ENCODE data around the gene GGT6.
"Not testable (repeated sequence)": the region's sequence is repeated elsewhere in the genome, so short reads cannot be mapped to it uniquely, and the experiment has no call there.

GGT6 gene, protein sequence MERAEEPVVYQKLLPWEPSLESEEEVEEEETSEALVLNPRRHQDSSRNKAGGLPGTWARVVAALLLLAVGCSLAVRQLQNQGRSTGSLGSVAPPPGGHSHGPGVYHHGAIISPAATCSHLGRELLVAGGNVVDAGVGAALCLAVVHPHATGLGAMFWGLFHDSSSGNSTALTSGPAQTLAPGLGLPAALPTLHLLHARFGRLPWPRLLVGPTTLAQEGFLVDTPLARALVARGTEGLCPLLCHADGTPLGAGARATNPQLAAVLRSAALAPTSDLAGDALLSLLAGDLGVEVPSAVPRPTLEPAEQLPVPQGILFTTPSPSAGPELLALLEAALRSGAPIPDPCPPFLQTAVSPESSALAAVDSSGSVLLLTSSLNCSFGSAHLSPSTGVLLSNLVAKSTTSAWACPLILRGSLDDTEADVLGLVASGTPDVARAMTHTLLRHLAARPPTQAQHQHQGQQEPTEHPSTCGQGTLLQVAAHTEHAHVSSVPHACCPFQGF

GRCh38 chr17:4560421-4560820, at the start of gene GGT6:
TSS of gene GGT6 (minus strand) at chr17:4560577. CDS start at chr17:4560521, 56 bp downstream.
- WGBS (ENCODE audit: insufficient coverage, insufficient read length): no CpG with 5 or more reads among the region's 12 CpGs
- Histone ChIP-seq H3K4me3 (ENCODE audit: low read length) (no peak within 1 kb of the TSS), H3K9me3 (ENCODE audit: control insufficient read depth, insufficient read depth, low read length) (no peaks in the 10 kb centered on the region), H3K4me1 (ENCODE audit: control insufficient read depth, insufficient read depth, low read length) (peaks cover 3% of the 10 kb centered on the region), H3K27ac (ENCODE audit: low read length) (no peak within 1 kb of the TSS), H3K27me3 (ENCODE audit: control insufficient read depth, insufficient read depth, low read length) (no peaks in the 10 kb centered on the region), H3K36me3 (ENCODE audit: control insufficient read depth, insufficient read depth, low read length) (no peaks in the 10 kb centered on the region; the same call in 1 of the 2 replicates)
- no peak for DNase-seq (ENCODE audit: low read depth, low spot score)

DNA sequence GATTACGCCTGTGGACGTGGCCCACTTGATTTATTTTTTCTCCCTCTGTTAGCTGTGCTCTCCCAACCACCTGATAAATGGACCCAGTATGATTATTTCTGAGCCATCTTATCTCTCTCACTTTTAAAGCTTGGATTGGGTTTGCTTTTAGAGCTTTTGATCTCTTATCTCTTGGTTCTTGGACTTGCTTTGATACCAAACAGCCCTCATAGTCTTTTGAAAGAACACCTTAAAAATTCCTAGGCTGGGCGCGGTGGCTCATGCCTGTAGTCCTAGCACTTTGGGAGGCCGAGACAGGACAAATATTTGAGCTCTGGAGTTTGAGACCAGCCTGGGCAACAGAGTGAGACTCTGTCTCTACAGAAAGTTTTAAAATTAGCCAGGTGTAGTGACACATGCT, 49.8 kb upstream of the GGT6 start:
- no peak for DNase-seq (ENCODE audit: low read depth, low spot score)
- no CpG with 5 or more reads among the region's 5 CpGs for WGBS (ENCODE audit: insufficient coverage, insufficient read length)
- H3K27me3 ChIP-seq (ENCODE audit: control insufficient read depth, insufficient read depth, low read length): no peaks in the 10 kb centered on the region
- H3K9me3 ChIP-seq (ENCODE audit: control insufficient read depth, insufficient read depth, low read length): no peaks in the 10 kb centered on the region
- no peak overlapping the region for H3K27ac ChIP-seq (ENCODE audit: low read length)
- no peak overlapping the region for H3K4me3 ChIP-seq (ENCODE audit: low read length)
- H3K36me3 ChIP-seq (ENCODE audit: control insufficient read depth, insufficient read depth, low read length): no peaks in the 10 kb centered on the region
- H3K4me1 ChIP-seq (ENCODE audit: control insufficient read depth, insufficient read depth, low read length): no peaks in the 10 kb centered on the region

GRCh38 chr17:4609761-4610160, 49.4 kb upstream of the GGT6 start:
- DNase-seq (ENCODE audit: low read depth, low spot score): no peak
- Histone ChIP-seq H3K4me3 (ENCODE audit: low read length) (no peak overlapping the region), H3K27me3 (ENCODE audit: control insufficient read depth, insufficient read depth, low read length) (no peaks in the 10 kb centered on the region), H3K9me3 (ENCODE audit: control insufficient read depth, insufficient read depth, low read length) (no peaks in the 10 kb centered on the region), H3K27ac (ENCODE audit: low read length) (no peak overlapping the region), H3K36me3 (ENCODE audit: control insufficient read depth, insufficient read depth, low read length) (no peaks in the 10 kb centered on the region), H3K4me1 (ENCODE audit: control insufficient read depth, insufficient read depth, low read length) (no peaks in the 10 kb centered on the region)
- WGBS (ENCODE audit: insufficient coverage, insufficient read length): no CpG with 5 or more reads among the region's 7 CpGs

DNA sequence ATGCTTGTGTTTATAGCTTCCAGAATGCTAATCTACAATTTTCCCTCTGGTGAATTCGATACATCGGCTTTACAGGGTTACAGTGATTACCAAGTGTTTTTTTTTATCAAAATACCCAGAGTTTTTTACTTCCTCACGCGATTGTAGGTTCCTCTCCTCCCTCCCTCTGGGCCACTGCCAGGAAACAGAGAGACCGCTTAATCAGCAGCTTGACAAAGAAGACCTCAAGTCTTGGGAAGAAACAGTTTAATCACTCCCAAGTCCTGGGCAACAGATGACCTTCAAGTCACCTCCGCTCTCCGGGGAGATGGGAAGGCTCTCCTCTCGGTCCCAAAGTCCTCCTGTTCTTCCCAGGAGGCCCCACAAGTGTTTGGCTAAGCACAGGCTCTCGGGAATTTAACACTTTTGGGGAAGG, 47.4 kb upstream of the GGT6 start:
- Histone ChIP-seq H3K36me3 (ENCODE audit: control insufficient read depth, insufficient read depth, low read length) (no peaks in the 10 kb centered on the region), H3K27me3 (ENCODE audit: control insufficient read depth, insufficient read depth, low read length) (no peaks in the 10 kb centered on the region), H3K27ac (ENCODE audit: low read length) (no peak overlapping the region), H3K4me1 (ENCODE audit: control insufficient read depth, insufficient read depth, low read length) (no peaks in the 10 kb centered on the region), H3K4me3 (ENCODE audit: low read length) (no peak overlapping the region), H3K9me3 (ENCODE audit: control insufficient read depth, insufficient read depth, low read length) (no peaks in the 10 kb centered on the region)
- DNase-seq (ENCODE audit: low read depth, low spot score): no peak
- WGBS (ENCODE audit: insufficient coverage, insufficient read length): no CpG with 5 or more reads among the region's 9 CpGs

DNA sequence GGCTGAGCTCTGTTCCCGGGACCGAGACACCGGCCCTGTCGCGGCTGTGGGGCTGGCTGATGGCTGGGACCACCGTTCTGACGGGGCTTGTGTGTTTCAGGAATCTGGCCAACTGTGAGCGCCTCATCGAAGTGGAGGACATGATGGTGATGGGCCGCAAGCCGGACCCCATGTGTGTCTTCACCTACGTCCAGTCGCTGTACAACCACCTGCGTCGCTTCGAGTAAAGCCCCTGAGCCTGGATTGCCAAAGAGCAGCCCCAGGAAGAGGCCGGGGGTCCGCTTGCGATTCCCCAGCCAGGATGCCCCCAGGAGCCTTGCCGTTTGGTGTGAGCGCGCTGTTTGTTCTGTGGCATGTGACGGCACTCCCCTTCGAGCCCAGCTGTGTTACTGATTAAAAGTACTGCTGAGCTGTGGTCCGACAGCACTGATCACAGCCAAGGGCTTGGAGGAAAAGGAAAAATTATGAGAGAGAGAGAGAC, 46.9 kb upstream of the GGT6 start:
- H3K27me3 ChIP-seq (ENCODE audit: control insufficient read depth, insufficient read depth, low read length): no peaks in the 10 kb centered on the region
- H3K36me3 ChIP-seq (ENCODE audit: control insufficient read depth, insufficient read depth, low read length): no peaks in the 10 kb centered on the region
- H3K4me1 ChIP-seq (ENCODE audit: control insufficient read depth, insufficient read depth, low read length): no peaks in the 10 kb centered on the region
- no peak overlapping the region for H3K27ac ChIP-seq (ENCODE audit: low read length)
- no peak overlapping the region for H3K4me3 ChIP-seq (ENCODE audit: low read length)
- DNase-seq (ENCODE audit: low read depth, low spot score): no peak
- no peaks in the 10 kb centered on the region for H3K9me3 ChIP-seq (ENCODE audit: control insufficient read depth, insufficient read depth, low read length)
- no CpG with 5 or more reads among the region's 25 CpGs for WGBS (ENCODE audit: insufficient coverage, insufficient read length)

DNA sequence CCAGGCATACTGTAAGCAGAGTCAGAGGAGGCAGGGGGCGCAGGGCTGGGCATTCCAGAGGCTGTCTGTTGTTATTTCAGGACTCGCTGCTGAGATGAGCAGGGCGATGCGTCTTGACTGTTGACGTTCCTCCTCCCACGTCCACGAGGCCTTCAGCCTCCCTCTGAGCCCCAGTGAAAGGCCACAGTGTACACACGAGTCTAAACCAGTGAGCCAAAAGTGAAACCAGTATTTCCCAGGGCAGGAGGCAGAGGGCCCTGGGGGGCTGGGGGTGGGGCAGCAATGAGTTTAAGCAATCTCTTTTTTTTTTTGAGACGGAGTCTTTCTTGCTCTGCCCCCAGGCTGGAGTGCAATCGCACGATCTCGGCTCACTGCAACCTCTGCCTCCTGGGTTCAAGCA, 45.4 kb upstream of the GGT6 start:
- DNase-seq (ENCODE audit: low read depth, low spot score): no peak
- Histone ChIP-seq H3K4me3 (ENCODE audit: low read length) (no peak overlapping the region), H3K27me3 (ENCODE audit: control insufficient read depth, insufficient read depth, low read length) (no peaks in the 10 kb centered on the region), H3K27ac (ENCODE audit: low read length) (no peak overlapping the region), H3K36me3 (ENCODE audit: control insufficient read depth, insufficient read depth, low read length) (no peaks in the 10 kb centered on the region), H3K9me3 (ENCODE audit: control insufficient read depth, insufficient read depth, low read length) (no peaks in the 10 kb centered on the region), H3K4me1 (ENCODE audit: control insufficient read depth, insufficient read depth, low read length) (no peaks in the 10 kb centered on the region)
- WGBS (ENCODE audit: insufficient coverage, insufficient read length): no CpG with 5 or more reads among the region's 12 CpGs

DNA sequence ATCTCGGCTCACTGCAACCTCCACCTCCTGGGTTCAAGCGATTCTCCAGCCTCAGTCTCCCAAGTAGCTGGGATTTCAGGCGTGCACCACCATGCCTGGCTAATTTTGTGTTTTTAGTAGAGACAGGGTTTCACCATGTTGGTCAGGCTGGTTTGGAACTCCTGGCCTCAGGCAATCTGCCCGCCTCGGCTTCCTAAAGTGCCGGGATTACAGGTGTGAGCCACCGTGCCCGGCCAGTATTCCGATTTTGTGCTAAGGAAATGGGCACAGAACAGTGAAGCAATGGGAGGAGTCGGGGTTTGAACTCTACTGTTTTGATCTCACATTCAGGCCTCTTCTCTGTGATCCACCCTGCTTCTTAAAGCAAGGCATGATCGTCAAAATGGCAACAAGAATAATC, 44.4 kb upstream of the GGT6 start:
- H3K27ac ChIP-seq (ENCODE audit: low read length); H3K9me3 ChIP-seq (ENCODE audit: control insufficient read depth, insufficient read depth, low read length); H3K36me3 ChIP-seq (ENCODE audit: control insufficient read depth, insufficient read depth, low read length); H3K4me3 ChIP-seq (ENCODE audit: low read length); H3K27me3 ChIP-seq (ENCODE audit: control insufficient read depth, insufficient read depth, low read length); H3K4me1 ChIP-seq (ENCODE audit: control insufficient read depth, insufficient read depth, low read length); DNase-seq (ENCODE audit: low read depth, low spot score): not testable (repeated sequence)
- no CpG with 5 or more reads among the region's 11 CpGs for WGBS (ENCODE audit: insufficient coverage, insufficient read length)

GRCh38 chr17:4604111-4604644, 43.8 kb upstream of the GGT6 start:
- Histone ChIP-seq H3K27ac (ENCODE audit: low read length) (no peak overlapping the region), H3K9me3 (ENCODE audit: control insufficient read depth, insufficient read depth, low read length) (no peaks in the 10 kb centered on the region), H3K36me3 (ENCODE audit: control insufficient read depth, insufficient read depth, low read length) (no peaks in the 10 kb centered on the region), H3K4me1 (ENCODE audit: control insufficient read depth, insufficient read depth, low read length) (peaks cover 13% of the 10 kb centered on the region), H3K27me3 (ENCODE audit: control insufficient read depth, insufficient read depth, low read length) (no peaks in the 10 kb centered on the region), H3K4me3 (ENCODE audit: low read length) (no peak overlapping the region)
- WGBS (ENCODE audit: insufficient coverage, insufficient read length): no CpG with 5 or more reads among the region's 18 CpGs
- DNase-seq (ENCODE audit: low read depth, low spot score): no peak

DNA sequence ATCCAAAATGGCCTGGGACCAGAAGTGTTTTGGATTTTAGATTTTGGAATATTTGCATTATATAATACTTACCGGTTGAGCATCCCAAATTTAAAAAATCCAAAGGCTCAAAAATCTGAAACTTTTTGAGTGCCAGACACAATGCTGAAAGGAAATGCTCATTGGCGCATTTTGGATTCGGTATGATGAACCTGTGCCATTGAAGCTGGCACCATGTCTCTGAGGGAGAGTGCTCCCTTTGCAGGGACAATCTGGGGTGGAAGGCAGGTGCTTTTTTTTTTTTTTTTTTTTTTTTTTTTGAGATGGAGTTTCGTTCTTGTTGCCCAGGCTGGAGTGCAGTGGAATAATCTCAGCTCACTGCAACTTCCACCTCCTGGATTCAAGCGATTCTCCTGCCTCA, 41.7 kb upstream of the GGT6 start:
- peaks cover 16% of the 10 kb centered on the region for H3K4me1 ChIP-seq (ENCODE audit: control insufficient read depth, insufficient read depth, low read length)
- H3K27me3 ChIP-seq (ENCODE audit: control insufficient read depth, insufficient read depth, low read length): no peaks in the 10 kb centered on the region
- H3K27ac ChIP-seq (ENCODE audit: low read length): no peak overlapping the region
- no peak overlapping the region for H3K4me3 ChIP-seq (ENCODE audit: low read length)
- H3K36me3 ChIP-seq (ENCODE audit: control insufficient read depth, insufficient read depth, low read length): no peaks in the 10 kb centered on the region
- DNase-seq (ENCODE audit: low read depth, low spot score): no peak
- H3K9me3 ChIP-seq (ENCODE audit: control insufficient read depth, insufficient read depth, low read length): no peaks in the 10 kb centered on the region
- no CpG with 5 or more reads among the region's 5 CpGs for WGBS (ENCODE audit: insufficient coverage, insufficient read length)

GRCh38 chr17:4601326-4601725, 40.9 kb upstream of the GGT6 start:
- Histone ChIP-seq H3K4me1 (ENCODE audit: control insufficient read depth, insufficient read depth, low read length) (peaks cover 16% of the 10 kb centered on the region), H3K27ac (ENCODE audit: low read length) (no peak overlapping the region), H3K9me3 (ENCODE audit: control insufficient read depth, insufficient read depth, low read length) (no peaks in the 10 kb centered on the region), H3K36me3 (ENCODE audit: control insufficient read depth, insufficient read depth, low read length) (no peaks in the 10 kb centered on the region), H3K4me3 (ENCODE audit: low read length) (no peak overlapping the region), H3K27me3 (ENCODE audit: control insufficient read depth, insufficient read depth, low read length) (no peaks in the 10 kb centered on the region)
- no CpG with 5 or more reads among the region's 4 CpGs for WGBS (ENCODE audit: insufficient coverage, insufficient read length)
- DNase-seq (ENCODE audit: low read depth, low spot score): no peak

All from iPS DF 6.9 (cell line).